Brain microvascular endothelial cell (primary cell): Measurements from ENCODE around the gene ROR1.
A peak's percentile ranks its signal among the peaks of the same experiment; 100 is the strongest.

Experiments
- DNase-seq: peaks from one replicate; pipeline ENCODE4 v3.0.0-alpha.2; 2020
- H3K27ac ChIP-seq: fragments of 250-450 bp; sonication (Bioruptor Pico); 2 replicates; pipeline ENCODE4 v1.5.1; 2020; ENCODE audit warnings: mild to moderate bottlenecking, moderate library complexity
- H3K27me3 ChIP-seq: fragments of 250-450 bp; sonication (Bioruptor Pico); replicated peaks from 2 replicates; pipeline ENCODE4 v1.5.1; 2020; ENCODE audit warnings: mild to moderate bottlenecking
- H3K36me3 ChIP-seq: fragments of 250-450 bp; sonication (Bioruptor Pico); replicated peaks from 2 replicates; pipeline ENCODE4 v1.5.1; 2020; ENCODE audit warnings: mild to moderate bottlenecking
- H3K4me3 ChIP-seq: 2 replicates; pipeline ENCODE4 v1.5.1; 2011; ENCODE audit warnings: low read depth, mild to moderate bottlenecking, control low read depth, low read length, moderate library complexity
- CTCF ChIP-seq: IDR thresholded peaks from 2 replicates; pipeline ENCODE4 v1.5.1; 2011; ENCODE audit warnings: low read depth, mild to moderate bottlenecking, moderate library complexity, low read length, control low read depth, inconsistent platforms; ENCODE audit errors: missing control alignments
- in situ Hi-C: cut with HindIII; loops from 2 replicates; pipeline ENCODE4 v1.10.0; 2017; ENCODE audit warnings: low sequenced_read_pairs, low pct_ligation_motif_present

ROR1 gene

DNA sequence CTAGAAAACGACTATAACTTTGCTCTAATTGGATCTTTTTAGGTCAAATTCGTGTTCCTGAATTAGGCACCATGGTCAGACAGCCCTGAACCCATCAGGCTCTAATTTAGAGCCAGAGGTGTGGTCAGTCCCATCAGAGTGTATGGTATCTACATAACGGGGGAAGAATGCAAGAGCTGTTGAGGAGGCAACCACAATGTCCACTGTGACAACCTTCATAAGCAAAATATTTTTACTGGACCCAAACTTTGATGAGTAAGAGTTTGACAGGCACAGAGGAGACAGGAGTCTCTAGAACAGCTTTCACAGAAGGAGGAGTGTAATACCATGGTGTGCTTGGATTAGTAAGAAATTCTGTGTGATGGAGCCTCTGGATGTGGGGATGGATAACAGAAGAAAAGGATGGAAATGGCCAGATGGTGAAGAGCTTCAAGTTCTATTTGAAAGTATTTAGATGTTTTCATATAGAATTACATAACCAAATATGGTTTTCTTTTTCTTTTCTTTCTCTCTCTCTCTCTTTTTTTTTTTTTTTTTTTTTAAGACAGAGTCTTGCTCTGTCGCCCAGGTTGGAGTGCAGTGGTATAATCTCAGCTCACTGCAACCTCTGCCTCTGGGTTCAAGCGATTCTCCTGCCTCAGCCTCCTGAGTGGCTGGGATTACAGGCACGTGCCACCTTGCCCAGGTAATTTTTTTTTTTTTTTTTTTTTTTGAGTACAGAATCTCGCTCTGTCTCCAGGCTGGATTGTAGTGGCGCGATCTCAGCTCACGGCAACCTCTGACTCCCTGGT is 454.5 kb downstream of the ROR1 start:
- DNase-seq: peak; percentile 79
- in situ Hi-C loops: loop anchor here (25.0 kb wide), 2 partner anchors 316 to 541 kb away; no protein-coding TSS in a partner anchor
- Histone ChIP-seq H3K4me3 (no peak overlapping the region), H3K27me3 (no peaks in the 10 kb centered on the region), H3K27ac (peak overlapping the region; percentile 24), H3K36me3 (no peaks in the 10 kb centered on the region)
- TF ChIP-seq CTCF: no peak

GRCh38 chr1:64229307-64229706 is 455.5 kb downstream of the ROR1 start:
- H3K27me3 ChIP-seq: no peaks in the 10 kb centered on the region
- DNase-seq: no peak
- no peaks in the 10 kb centered on the region for H3K36me3 ChIP-seq
- no peak overlapping the region for H3K4me3 ChIP-seq
- in situ Hi-C loops: loop anchor here (25.0 kb wide), 2 partner anchors 317 to 542 kb away; no protein-coding TSS in a partner anchor
- no peak for TF ChIP-seq CTCF
- no peak overlapping the region for H3K27ac ChIP-seq
